ENCODE measurements around the gene SP7.
"Not testable (repeated sequence)": the region's sequence is repeated elsewhere in the genome, so short reads cannot be mapped to it uniquely, and the experiment has no call there.

SP7 gene

DNA sequence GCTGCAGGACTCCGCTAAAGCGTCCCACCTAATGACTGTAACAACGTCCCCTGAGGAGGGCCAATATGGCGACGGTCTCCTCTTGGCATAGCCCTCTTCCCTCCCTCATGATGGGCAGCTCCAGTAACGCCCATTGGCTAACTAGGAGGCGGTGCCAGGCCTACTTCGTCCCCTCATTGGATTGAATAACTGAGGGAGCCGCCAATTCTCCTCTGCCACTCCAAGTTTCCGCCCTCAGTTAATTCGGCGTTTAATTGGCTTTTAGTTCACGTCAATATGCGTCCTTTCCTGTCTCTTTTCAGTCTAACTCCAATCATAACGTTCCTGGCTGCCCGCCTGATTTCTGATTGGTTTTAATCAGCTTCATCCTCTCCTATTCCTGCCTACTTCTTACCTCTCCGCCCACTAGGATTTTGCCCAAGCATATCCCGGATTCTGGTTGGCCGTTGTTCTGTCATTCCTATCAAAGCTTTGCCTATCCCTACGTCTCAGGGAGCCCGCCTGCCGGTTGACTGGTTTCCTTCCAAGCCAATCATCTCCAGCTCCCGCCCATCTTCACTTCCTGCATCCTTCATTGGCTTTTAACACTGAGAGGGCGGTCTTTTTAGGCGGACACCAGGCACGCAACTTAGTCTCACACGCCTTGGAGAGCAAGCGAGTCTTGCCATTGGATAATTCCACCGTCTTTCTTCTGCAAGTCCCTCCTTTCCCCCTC is 43.4 kb upstream of the SP7 start:
- H3K4me3 ChIP-seq (ENCODE audit: low read depth, low read length), result peak overlapping the region; percentile 68
- TF ChIP-seq, protein P1, sequence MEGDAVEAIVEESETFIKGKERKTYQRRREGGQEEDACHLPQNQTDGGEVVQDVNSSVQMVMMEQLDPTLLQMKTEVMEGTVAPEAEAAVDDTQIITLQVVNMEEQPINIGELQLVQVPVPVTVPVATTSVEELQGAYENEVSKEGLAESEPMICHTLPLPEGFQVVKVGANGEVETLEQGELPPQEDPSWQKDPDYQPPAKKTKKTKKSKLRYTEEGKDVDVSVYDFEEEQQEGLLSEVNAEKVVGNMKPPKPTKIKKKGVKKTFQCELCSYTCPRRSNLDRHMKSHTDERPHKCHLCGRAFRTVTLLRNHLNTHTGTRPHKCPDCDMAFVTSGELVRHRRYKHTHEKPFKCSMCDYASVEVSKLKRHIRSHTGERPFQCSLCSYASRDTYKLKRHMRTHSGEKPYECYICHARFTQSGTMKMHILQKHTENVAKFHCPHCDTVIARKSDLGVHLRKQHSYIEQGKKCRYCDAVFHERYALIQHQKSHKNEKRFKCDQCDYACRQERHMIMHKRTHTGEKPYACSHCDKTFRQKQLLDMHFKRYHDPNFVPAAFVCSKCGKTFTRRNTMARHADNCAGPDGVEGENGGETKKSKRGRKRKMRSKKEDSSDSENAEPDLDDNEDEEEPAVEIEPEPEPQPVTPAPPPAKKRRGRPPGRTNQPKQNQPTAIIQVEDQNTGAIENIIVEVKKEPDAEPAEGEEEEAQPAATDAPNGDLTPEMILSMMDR (conservative IDR thresholded peaks at IDR 0.05; ENCODE audit: low read depth, low read length), result no peak
- peak; percentile 100 for DNase-seq (ENCODE audit: low read depth)

DNA sequence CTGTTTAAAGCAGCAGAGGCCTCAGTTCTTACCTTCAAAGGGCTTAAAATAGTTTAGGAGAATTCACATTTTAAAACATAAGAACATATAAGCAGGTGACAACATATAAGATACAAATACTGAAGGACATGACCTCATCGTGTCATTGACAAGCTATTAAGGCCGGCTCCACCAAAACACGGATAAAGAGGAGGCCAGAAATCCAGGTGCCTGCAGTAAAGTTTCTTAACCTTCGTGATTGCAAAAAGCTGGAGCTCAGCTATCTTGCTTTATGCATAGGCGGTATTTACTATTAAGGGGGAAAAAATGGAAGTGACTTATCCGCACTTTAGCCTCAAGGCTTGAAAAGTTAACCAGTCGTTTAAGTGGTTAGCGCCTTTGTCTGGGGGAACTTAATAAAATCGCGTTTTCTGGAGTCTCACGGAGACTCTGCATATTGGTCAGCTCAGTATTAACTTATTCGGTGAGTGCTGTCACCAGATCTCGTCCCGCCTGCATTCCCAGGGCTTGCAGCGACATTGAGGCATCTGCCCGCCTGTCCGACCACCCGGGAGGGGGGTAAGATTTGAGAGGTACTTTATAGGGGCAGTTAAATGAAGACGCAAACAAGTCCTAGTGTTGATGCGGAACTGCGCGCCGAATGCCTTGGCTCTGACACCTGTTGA is 42.7 kb upstream of the SP7 start:
- TF ChIP-seq, protein P1 (conservative IDR thresholded peaks at IDR 0.05; ENCODE audit: low read depth, low read length), result no peak
- peak overlapping the region; percentile 68 for H3K4me3 ChIP-seq (ENCODE audit: low read depth, low read length)
- DNase-seq (ENCODE audit: low read depth), result peak; percentile 13

DNA sequence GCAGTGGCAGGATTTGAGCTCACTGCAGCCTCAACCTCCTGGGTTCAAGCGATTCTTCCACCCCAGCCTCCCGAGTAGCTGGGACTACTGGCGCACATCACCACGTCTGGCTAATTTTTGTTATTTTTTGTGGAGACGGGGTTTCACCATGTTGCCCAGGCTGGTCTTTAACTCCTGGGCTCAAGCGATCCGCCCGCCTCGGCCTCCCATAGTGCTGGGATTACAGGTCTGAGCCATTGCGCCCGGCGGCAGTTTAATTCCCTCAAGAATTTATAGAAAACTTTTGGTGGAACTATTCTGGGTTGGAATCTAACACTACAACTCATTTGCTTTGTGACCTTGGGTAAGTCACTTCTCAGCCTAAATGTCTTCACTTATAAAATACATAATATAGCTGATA is 42.1 kb upstream of the SP7 start:
- TF ChIP-seq, protein P1 (conservative IDR thresholded peaks at IDR 0.05; ENCODE audit: low read depth, low read length), result no peak
- no peak for DNase-seq (ENCODE audit: low read depth)
- no peak overlapping the region for H3K4me3 ChIP-seq (ENCODE audit: low read depth, low read length)

DNA sequence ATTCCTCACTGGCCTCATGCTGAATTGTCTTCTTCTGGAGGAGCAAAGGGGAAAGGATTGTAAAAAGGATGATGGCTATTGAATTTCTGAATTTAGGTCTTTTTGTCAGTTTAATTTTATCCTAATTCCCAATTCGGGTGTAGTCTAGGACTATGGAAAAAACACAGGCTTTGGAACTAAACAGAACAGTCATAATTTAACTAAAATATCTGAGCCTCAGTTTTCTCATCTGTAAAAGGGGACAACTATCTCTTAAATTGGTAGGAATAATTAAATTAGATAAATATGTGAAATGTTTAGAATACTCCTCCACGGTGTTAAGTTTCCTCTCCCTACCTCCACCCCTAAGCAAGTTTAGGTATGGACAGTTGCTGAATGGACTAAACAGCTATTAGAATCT is 40.6 kb upstream of the SP7 start:
- no peak for DNase-seq (ENCODE audit: low read depth)
- no peak overlapping the region for H3K4me3 ChIP-seq (ENCODE audit: low read depth, low read length)
- TF ChIP-seq, protein P1 (conservative IDR thresholded peaks at IDR 0.05; ENCODE audit: low read depth, low read length), result no peak

DNA sequence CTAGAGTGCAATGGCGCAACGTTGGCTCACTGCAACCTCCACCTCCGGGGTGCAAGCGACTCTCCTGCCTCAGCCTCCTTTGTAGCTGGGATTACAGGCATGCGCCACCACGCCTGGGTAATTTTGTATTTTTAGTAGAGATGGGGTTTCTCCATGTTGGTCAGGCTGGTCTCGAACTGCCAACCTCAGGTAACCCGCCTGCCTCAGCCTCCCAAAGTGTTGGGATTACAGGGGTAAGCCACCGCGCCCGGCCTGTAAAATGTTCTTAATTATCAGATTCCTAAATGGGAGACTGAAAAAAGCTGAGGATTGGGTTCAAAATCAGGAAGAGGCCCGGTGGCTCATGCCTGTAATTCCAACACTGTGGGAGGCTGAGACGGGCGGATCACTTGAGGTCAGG is 38.1 kb upstream of the SP7 start:
- DNase-seq (ENCODE audit: low read depth); H3K4me3 ChIP-seq (ENCODE audit: low read depth, low read length): not testable (repeated sequence)

DNA sequence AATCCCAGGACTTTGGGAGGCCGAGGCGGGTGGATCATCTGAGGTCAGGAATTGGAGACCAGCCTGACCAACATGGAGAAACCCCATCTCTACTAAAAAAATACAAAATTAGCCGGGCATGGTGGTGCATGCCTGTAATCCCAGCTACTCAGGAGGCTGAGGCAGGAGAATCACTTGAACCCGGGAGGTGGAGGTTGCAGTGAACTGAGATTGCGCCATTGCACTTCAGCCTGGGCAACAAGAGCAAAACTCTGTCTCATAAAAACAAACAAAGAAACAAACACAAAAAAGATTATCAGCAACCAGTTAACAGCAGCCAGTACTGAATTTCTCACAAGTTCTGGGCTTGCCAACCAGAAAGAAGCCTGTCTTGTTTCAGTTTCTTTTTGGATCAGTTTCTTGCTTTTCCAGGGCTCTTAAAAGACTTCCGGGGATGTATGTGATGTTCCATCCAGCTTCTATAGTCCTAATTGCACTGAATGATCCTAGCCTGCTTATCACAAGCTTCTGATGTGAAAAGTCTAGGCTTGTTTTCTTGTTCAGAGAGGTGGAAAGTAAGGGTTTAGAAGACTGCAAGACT is 37.5 kb upstream of the SP7 start:
- DNase-seq (ENCODE audit: low read depth), result peak; percentile 51

DNA sequence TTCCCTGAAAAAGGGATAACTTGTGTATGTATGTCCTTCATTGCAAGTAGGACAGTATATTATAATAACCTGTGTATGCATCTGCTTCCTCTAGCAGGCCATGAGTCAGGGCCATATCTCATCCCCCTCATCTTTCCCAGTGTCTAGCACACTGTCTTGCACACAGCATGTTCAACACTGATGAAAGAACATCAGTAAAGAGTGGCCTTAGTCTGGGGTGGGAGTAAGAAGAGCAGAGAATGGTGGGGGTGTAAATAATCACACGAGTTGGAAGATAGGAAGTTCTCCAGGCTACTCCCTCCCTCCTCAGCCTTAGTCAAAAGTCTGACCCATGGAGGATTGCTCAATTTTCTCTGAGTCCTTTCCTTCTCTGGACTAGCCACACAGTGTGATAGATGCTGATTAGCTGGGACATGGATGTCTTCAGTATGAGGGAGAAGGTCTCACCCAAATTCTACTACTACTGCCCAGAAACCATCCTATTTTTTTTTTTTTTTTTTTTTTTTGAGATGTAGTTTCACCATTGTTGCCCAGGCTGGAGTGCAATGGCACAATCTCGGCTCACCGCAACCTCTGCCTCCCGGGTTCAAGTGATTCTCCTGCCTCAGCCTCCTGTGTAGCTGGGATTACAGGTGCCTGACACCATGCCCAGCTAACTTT is 29.2 kb upstream of the SP7 start:
- no peak overlapping the region for H3K4me3 ChIP-seq (ENCODE audit: low read depth, low read length)
- peak; percentile 28 for DNase-seq (ENCODE audit: low read depth)
- TF ChIP-seq, protein P1 (conservative IDR thresholded peaks at IDR 0.05; ENCODE audit: low read depth, low read length), result no peak

More for the DNA sequence above, 37.5 kb upstream of the SP7 start:
- H3K4me3 ChIP-seq (ENCODE audit: low read depth, low read length), result not testable (repeated sequence)

DNA sequence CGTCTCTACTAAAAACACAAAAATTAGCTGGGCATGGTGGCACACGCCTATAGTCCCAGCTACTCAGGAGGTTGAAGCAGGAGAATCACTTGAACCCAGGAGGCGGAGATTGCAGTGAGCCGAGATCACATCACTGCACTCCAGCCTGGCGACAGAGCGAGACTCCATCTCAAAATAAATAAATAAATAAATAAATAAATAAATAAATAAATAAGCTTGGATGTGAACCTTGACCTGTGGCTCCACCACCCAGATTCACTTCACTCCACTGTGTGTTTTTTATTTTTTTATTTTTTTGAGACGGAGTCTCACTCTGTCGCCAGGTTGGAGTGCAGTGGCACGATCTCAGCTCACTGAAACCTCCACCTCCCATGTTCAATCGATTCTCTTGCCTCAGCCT is 25.5 kb upstream of the SP7 start:
- H3K4me3 ChIP-seq (ENCODE audit: low read depth, low read length); DNase-seq (ENCODE audit: low read depth): not testable (repeated sequence)

Measured in choroid plexus epithelial cell (primary cell).